Endodermal cell (in vitro differentiated cells): ENCODE results near the gene UCMA. TPM values are rescaled to one million over a fixed set of nuclear protein-coding genes. Genes with fewer than 3 reads are reported as not detected.
A peak's percentile ranks its signal among the peaks of the same experiment; 100 is the strongest.
"Not testable (repeated sequence)": the region's sequence is repeated elsewhere in the genome, so short reads cannot be mapped to it uniquely, and the experiment has no call there.

Experiments used
- DNase-seq: peaks from one replicate; pipeline ENCODE4 v3.0.0-alpha.2; 2017
- H3K27ac ChIP-seq: 2 replicates; pipeline ENCODE4 v1.5.1; 2013; ENCODE audit warnings: mild to moderate bottlenecking, low read depth, low read length, moderate library complexity
- H3K27me3 ChIP-seq: 2 replicates; pipeline ENCODE4 v1.6.1; 2013; ENCODE audit warnings: mild to moderate bottlenecking, low read length, moderate library complexity; ENCODE audit not compliant: insufficient read depth, control insufficient read depth, poor library complexity, severe bottlenecking
- H3K36me3 ChIP-seq: 2 replicates; pipeline ENCODE4 v1.7.0; 2013; ENCODE audit warnings: mild to moderate bottlenecking, low read length, moderate library complexity; ENCODE audit not compliant: control insufficient read depth, insufficient read depth
- H3K4me1 ChIP-seq: one replicate; pipeline ENCODE4 v1.7.0; 2013; ENCODE audit warnings: low read length; ENCODE audit not compliant: control insufficient read depth, insufficient read depth
- H3K4me3 ChIP-seq: 2 replicates; pipeline ENCODE4 v1.5.1; 2013; ENCODE audit warnings: mild to moderate bottlenecking, low read length, moderate library complexity
- H3K9ac ChIP-seq: 2 replicates; pipeline ENCODE4 v1.6.1; 2013; ENCODE audit warnings: mild to moderate bottlenecking, low read length, moderate library complexity; ENCODE audit not compliant: poor library complexity, severe bottlenecking; ENCODE audit errors: extremely low read depth
- H3K9me3 ChIP-seq: 2 replicates; pipeline ENCODE4 v1.6.1; 2013; ENCODE audit warnings: mild to moderate bottlenecking, low read length, moderate library complexity; ENCODE audit not compliant: control insufficient read depth
- H3K27ac Mint-ChIP-seq: 2 replicates; pipeline ENCODE4 v1.8.0; 2020; ENCODE audit warnings: mixed read lengths
- H3K27me3 Mint-ChIP-seq: 2 replicates; pipeline ENCODE4 v1.8.0; 2021; ENCODE audit warnings: mild to moderate bottlenecking, mixed read lengths; ENCODE audit not compliant: insufficient read depth
- H3K36me3 Mint-ChIP-seq: 2 replicates; pipeline ENCODE4 v1.8.0; 2020; ENCODE audit warnings: low read depth, mixed read lengths
- H3K4me1 Mint-ChIP-seq: 2 replicates; pipeline ENCODE4 v1.8.0; 2020; ENCODE audit warnings: mixed read lengths
- H3K4me3 Mint-ChIP-seq: 2 replicates; pipeline ENCODE4 v1.8.0; 2020; ENCODE audit warnings: mild to moderate bottlenecking, moderate library complexity, mixed read lengths
- H3K9me3 Mint-ChIP-seq: 2 replicates; pipeline ENCODE4 v1.8.0; 2020; ENCODE audit warnings: mild to moderate bottlenecking, mixed read lengths
- WGBS, 2 experiments: methylation state at CpG; one replicate each; pipeline versions ENCODE4 v1.1.5 to v1.1.7; 2013; ENCODE audit warnings: missing lambda C conversion rate in 2 of 2, mixed read lengths in 1 of 2; ENCODE audit not compliant: insufficient coverage in 1 of 2, insufficient read length in 1 of 2; 5-methylcytosine and 5-hydroxymethylcytosine counted together
- total RNA-seq, 2 donors: library from RNA; stranded (reverse); fragmentation: NEBNext Ultra II Directional in 1 of 2; extraction: Animal tissue kit (Norgen Biotek cat#: 25700) in 1 of 2; gene quantifications; 2 replicates in 1 of 2; 3 replicates in 1 of 2; pipeline ENCODE4 v1.2.1, GENCODE V29; 2021
- TF ChIP-seq, protein P1 (sequence below): fragments of 200-600 bp; sonication (generic); conservative IDR thresholded peaks from 2 replicates; pipeline ENCODE4 v1.5.0; 2021; ENCODE audit warnings: antibody characterized with exemption, mild to moderate bottlenecking

UCMA gene
- total RNA-seq, 2 donors from 2014 or later: not detected

DNA sequence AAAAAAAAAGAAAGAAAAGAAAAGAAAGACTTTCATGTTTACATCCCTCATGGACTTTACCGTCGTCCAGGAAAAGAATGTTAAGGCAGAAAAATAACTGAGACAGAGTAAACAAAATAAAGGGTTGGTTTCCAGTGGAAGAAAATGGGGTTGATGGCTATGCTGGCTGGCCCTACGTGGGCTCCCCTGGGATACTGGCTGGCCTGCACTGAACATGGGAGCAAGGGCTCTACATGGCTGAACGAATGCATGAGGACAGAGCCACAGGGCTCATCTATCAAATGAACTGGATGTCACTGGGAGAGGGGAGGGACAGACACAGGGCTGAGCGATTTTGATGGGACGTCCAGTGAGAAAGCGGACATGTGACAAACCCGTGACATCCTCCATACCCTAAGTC lies 2.5 kb upstream of the UCMA start:
- DNase-seq: no peak
- WGBS, 2 experiments: 89 to 97% methylated on average over 5 to 8 of the region's 8 CpGs
- Histone ChIP-seq H3K36me3 (no peaks in the 10 kb centered on the region), H3K9me3 (no peaks in the 10 kb centered on the region), H3K9ac (no peak overlapping the region), H3K4me1 (no peaks in the 10 kb centered on the region), H3K27me3 (no peaks in the 10 kb centered on the region), H3K4me3 (no peak overlapping the region), H3K27ac (no peak overlapping the region)
- no peaks in the 10 kb centered on the region for H3K9me3 Mint-ChIP-seq
- no peaks in the 10 kb centered on the region for H3K27me3 Mint-ChIP-seq
- H3K36me3 Mint-ChIP-seq: no peaks in the 10 kb centered on the region
- TF ChIP-seq, protein P1, sequence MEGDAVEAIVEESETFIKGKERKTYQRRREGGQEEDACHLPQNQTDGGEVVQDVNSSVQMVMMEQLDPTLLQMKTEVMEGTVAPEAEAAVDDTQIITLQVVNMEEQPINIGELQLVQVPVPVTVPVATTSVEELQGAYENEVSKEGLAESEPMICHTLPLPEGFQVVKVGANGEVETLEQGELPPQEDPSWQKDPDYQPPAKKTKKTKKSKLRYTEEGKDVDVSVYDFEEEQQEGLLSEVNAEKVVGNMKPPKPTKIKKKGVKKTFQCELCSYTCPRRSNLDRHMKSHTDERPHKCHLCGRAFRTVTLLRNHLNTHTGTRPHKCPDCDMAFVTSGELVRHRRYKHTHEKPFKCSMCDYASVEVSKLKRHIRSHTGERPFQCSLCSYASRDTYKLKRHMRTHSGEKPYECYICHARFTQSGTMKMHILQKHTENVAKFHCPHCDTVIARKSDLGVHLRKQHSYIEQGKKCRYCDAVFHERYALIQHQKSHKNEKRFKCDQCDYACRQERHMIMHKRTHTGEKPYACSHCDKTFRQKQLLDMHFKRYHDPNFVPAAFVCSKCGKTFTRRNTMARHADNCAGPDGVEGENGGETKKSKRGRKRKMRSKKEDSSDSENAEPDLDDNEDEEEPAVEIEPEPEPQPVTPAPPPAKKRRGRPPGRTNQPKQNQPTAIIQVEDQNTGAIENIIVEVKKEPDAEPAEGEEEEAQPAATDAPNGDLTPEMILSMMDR: no peak
- H3K4me3 Mint-ChIP-seq: no peak overlapping the region
- peaks cover 2% of the 10 kb centered on the region for H3K4me1 Mint-ChIP-seq
- no peak overlapping the region for H3K27ac Mint-ChIP-seq

DNA sequence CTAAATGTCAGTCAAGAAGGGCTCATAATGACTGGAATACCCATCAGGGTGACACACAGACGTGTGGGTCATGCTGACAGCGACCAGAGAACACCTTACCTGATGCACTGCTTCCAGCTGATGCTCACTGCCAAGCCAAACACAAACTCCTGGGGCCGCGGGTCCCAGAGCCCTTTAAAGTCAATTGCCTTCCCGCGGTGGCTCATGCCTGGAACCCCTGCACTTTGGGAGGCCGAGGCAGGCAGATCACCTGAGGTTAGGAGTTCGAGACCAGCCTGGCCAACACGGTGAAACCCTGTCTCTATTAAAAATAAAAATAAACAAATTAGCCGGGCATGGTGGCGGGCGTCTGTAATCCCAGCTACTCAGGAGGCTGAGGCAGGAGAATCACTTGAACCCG lies 562 bp upstream of the UCMA start:
- H3K27me3 Mint-ChIP-seq, H3K4me3 ChIP-seq, DNase-seq, H3K36me3 Mint-ChIP-seq, H3K4me1 ChIP-seq, H3K27ac ChIP-seq, H3K9me3 Mint-ChIP-seq, H3K4me3 Mint-ChIP-seq, H3K9me3 ChIP-seq, H3K9ac ChIP-seq, H3K4me1 Mint-ChIP-seq, H3K36me3 ChIP-seq, H3K27me3 ChIP-seq, H3K27ac Mint-ChIP-seq: not testable (repeated sequence)
- WGBS, 2 experiments: 90 to 100% methylated on average over 1 to 13 of the region's 13 CpGs

DNA sequence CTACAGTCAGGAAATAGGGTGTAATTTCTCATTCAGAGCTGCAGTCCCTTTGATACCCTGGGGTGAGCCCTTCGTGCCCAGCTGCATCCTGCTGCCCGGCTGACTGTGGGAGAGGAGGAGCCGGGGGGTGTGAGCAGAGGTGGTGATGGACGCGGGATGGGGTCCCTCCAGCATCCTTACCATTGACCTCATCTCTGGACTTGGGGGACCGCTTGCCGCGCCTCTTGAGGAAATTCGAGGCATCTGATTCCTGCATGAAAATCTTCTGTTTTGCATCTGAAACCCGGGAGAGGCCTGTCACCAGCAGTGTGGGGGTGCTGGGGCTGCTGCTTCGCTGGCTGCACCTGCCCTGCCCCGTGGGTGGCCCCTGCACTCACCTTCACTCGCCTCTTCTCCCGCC lies 816 bp downstream of the UCMA start:
- WGBS, 2 experiments: 75 to 81% methylated on average over 4 to 14 of the region's 14 CpGs
- no peaks in the 10 kb centered on the region for H3K27me3 ChIP-seq

More for the DNA sequence above, 816 bp downstream of the UCMA start:
- no peaks in the 10 kb centered on the region for H3K27me3 Mint-ChIP-seq
- Histone ChIP-seq H3K9ac (no peak overlapping the region), H3K27ac (no peak overlapping the region), H3K4me3 (no peak overlapping the region), H3K36me3 (no peaks in the 10 kb centered on the region), H3K4me1 (no peaks in the 10 kb centered on the region), H3K9me3 (no peaks in the 10 kb centered on the region)
- H3K27ac Mint-ChIP-seq: no peak overlapping the region
- peaks cover 2% of the 10 kb centered on the region for H3K4me1 Mint-ChIP-seq
- H3K9me3 Mint-ChIP-seq: no peaks in the 10 kb centered on the region
- H3K36me3 Mint-ChIP-seq: no peaks in the 10 kb centered on the region
- TF ChIP-seq, protein P1: no peak
- DNase-seq: peak; percentile 42
- no peak overlapping the region for H3K4me3 Mint-ChIP-seq
